MCF 10A (cell line): ENCODE data around the gene SLU7. TPM values are rescaled to one million over a fixed set of nuclear protein-coding genes. Genes with fewer than 3 reads are reported as not detected.

Experiments used
- BruUV-seq: library from RNA; stranded (reverse); fragments of 400-500 nt; replicated peaks from 2 replicates; lab custom pipeline; 2021; lab: Mats Ljungman, UMichigan
- CTCF ChIA-PET: fragments of 300-600 bp; sonication (Branson Sonifier 250); formaldehyde crosslinking; extraction: SDS; loops from one replicate; lab custom pipeline; 2021; ENCODE audit warnings: antibody characterized with exemption, inconsistent platforms; lab: Yijun Ruan, JAX
- POLR2A ChIA-PET: fragments of 300-600, 350-650 bp; sonication (Branson Sonifier 250); formaldehyde crosslinking; extraction: SDS; loops from one replicate; lab custom pipeline; 2020; ENCODE audit warnings: antibody characterized with exemption, inconsistent platforms; lab: Yijun Ruan, JAX
- DNase-seq: peaks from one replicate; pipeline ENCODE4 v3.0.0-alpha.2; 2018; ENCODE audit not compliant: unreplicated experiment
- H3K27ac Mint-ChIP-seq: one replicate; pipeline ENCODE4 v1.8.0; 2022; ENCODE audit warnings: mild to moderate bottlenecking, low read depth, mixed read lengths; ENCODE audit not compliant: unreplicated experiment
- H3K27me3 Mint-ChIP-seq: one replicate; pipeline ENCODE4 v1.8.0; 2022; ENCODE audit warnings: mixed read lengths; ENCODE audit not compliant: insufficient read depth, unreplicated experiment
- H3K36me3 Mint-ChIP-seq: one replicate; pipeline ENCODE4 v1.8.0; 2022; ENCODE audit warnings: mild to moderate bottlenecking, moderate library complexity, mixed read lengths; ENCODE audit not compliant: insufficient read depth, unreplicated experiment
- H3K4me1 Mint-ChIP-seq: one replicate; pipeline ENCODE4 v1.8.0; 2022; ENCODE audit warnings: mixed read lengths; ENCODE audit not compliant: insufficient read depth, unreplicated experiment
- H3K4me3 Mint-ChIP-seq: one replicate; pipeline ENCODE4 v1.8.0; 2022; ENCODE audit warnings: mild to moderate bottlenecking, moderate library complexity, mixed read lengths; ENCODE audit not compliant: unreplicated experiment
- H3K9me3 Mint-ChIP-seq: one replicate; pipeline ENCODE4 v1.8.0; 2022; ENCODE audit warnings: mixed read lengths; ENCODE audit not compliant: unreplicated experiment
- intact Hi-C: fragments of 100-400 bp; cut with micrococcal nuclease; formaldehyde crosslinking; loops from 2 replicates; pipeline ENCODE4 v1.14.1; 2022
- total RNA-seq: library from RNA; stranded (reverse); gene quantifications from 2 replicates; pipeline ENCODE4 v1.2.3, GENCODE V29; 2022
- TF ChIP-seq, protein P1 (sequence below): fragments of 200-600 bp; IDR thresholded peaks from one replicate; pipeline ENCODE4 v1.8.0; 2022; ENCODE audit warnings: antibody characterized with exemption, mild to moderate bottlenecking; ENCODE audit not compliant: unreplicated experiment

SLU7 gene
- total RNA-seq, 1 experiment from 2014 or later: 64.6 TPM

DNA sequence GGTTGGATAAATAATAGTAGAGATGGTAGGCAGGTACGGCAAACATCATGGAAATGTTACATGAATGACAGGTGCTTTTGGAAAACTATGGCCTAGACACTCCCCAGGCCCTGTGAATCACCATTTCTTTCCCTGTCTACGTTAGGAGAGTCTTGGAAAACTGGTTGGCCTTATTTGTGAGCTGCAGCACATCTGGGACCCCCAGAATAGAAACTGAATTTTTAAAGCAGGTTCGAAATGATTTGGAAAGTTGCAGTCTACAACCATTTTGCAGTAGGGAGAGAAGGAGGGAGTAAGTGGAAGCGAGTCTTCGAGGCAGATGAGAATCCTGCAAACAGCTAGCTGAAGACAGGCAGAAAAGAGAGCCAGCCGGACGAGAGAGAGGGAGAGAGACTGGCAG is 61.5 kb downstream of the SLU7 start:
- H3K4me3 Mint-ChIP-seq: no peak overlapping the region

DNA sequence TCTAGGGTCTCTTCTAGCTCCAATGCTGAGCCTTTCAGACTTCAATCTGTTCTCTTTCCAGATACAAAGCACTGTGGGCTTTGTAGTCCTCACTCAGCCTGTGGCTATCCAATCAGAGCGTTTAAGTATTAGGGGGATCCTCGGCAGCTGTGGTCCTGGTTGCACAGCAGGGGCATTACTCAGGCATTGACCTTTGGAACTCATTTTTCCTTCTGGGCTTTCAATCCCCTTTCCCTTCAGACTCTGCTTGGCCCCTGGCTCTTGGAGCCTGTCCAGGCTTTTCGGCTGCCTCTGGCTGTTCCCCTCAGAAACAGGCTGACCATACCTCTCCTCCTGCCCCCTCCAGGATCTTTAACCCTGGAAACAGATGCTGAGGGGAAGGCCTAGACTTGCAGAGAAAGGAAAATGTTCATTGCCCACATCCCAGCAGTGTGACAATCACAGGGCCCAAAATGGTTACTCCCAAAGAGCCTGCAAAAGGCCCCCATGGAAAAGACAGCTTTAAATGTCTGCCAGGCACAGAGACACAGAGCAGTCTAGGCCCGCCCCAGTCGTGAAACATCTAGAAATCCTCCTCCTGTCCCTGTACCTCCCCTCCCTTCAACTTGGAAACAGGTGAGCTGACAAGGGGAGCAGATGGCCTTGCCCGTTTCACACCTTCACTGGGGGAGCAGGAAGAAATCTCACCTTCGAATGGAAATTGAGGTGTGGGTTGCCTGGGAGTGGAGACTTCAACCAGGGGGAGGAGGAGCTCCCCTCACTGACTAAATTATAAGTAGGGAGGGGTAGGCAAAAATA is 62.1 kb downstream of the SLU7 start:
- no peaks in the 10 kb centered on the region for H3K9me3 Mint-ChIP-seq
- DNase-seq: no peak
- H3K36me3 Mint-ChIP-seq: no peaks in the 10 kb centered on the region
- peaks cover 7% of the 10 kb centered on the region for H3K4me1 Mint-ChIP-seq
- H3K27ac Mint-ChIP-seq: no peak overlapping the region
- no peak overlapping the region for H3K4me3 Mint-ChIP-seq
- POLR2A ChIA-PET: interaction anchor here (0.5 kb wide), 1 partner anchor 488 kb away, joined by 4 read pairs; no protein-coding TSS in a partner anchor
- BruUV-seq: no TSS peak
- H3K27me3 Mint-ChIP-seq: no peaks in the 10 kb centered on the region
- CTCF ChIA-PET: interaction anchor here (1.3 to 4.3 kb wide), 3 partner anchors 12 to 114 kb away, joined by 3 to 25 read pairs (median 5); no protein-coding TSS in a partner anchor
- TF ChIP-seq, protein P1, sequence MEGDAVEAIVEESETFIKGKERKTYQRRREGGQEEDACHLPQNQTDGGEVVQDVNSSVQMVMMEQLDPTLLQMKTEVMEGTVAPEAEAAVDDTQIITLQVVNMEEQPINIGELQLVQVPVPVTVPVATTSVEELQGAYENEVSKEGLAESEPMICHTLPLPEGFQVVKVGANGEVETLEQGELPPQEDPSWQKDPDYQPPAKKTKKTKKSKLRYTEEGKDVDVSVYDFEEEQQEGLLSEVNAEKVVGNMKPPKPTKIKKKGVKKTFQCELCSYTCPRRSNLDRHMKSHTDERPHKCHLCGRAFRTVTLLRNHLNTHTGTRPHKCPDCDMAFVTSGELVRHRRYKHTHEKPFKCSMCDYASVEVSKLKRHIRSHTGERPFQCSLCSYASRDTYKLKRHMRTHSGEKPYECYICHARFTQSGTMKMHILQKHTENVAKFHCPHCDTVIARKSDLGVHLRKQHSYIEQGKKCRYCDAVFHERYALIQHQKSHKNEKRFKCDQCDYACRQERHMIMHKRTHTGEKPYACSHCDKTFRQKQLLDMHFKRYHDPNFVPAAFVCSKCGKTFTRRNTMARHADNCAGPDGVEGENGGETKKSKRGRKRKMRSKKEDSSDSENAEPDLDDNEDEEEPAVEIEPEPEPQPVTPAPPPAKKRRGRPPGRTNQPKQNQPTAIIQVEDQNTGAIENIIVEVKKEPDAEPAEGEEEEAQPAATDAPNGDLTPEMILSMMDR: no peak
- intact Hi-C loops: no loop called here

More for the DNA sequence above, 61.5 kb downstream of the SLU7 start:
- CTCF ChIA-PET: interaction anchor here (0.5 to 4.3 kb wide), 6 partner anchors 12 to 272 kb away, joined by 3 to 25 read pairs (median 6); no protein-coding TSS in a partner anchor
- no peaks in the 10 kb centered on the region for H3K9me3 Mint-ChIP-seq
- intact Hi-C loops: no loop called here
- POLR2A ChIA-PET: no interaction called here
- no peak overlapping the region for H3K27ac Mint-ChIP-seq
- TF ChIP-seq, protein P1: no peak
- peaks cover 7% of the 10 kb centered on the region for H3K4me1 Mint-ChIP-seq
- no peak for DNase-seq
- H3K27me3 Mint-ChIP-seq: no peaks in the 10 kb centered on the region
- no TSS peak for BruUV-seq
- no peaks in the 10 kb centered on the region for H3K36me3 Mint-ChIP-seq

DNA sequence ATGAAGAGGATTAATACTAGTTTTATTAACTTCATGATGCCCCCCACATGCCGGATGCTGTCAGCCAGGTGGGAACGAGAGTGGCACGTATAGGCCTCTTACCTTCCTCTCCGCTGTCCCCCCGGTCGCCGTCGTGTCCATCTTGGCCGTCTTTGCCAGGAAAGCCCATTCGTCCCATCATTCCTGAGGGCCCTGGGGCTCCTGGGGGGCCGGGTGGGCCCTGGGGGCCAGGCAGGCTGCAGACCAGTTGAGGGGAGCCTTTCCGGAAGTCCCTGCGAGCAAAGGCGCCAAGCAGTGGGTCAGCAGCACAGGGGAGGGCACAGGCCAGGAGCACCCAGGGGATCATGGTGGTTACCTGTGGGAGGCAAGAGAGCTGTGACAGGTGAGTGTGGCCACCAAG is 64.2 kb downstream of the SLU7 start:
- no peak for DNase-seq
- Mint-ChIP-seq H3K4me3 (no peak overlapping the region), H3K4me1 (peaks cover under 1% of the 10 kb centered on the region), H3K27ac (no peak overlapping the region), H3K27me3 (no peaks in the 10 kb centered on the region), H3K9me3 (no peaks in the 10 kb centered on the region), H3K36me3 (no peaks in the 10 kb centered on the region)
- no TSS peak for BruUV-seq
- intact Hi-C loops: no loop called here
- POLR2A ChIA-PET: no interaction called here
- TF ChIP-seq, protein P1: no peak
- CTCF ChIA-PET: interaction anchor here (1.3 to 1.6 kb wide), 2 partner anchors 12 to 156 kb away, joined by 3 to 6 read pairs; no protein-coding TSS in a partner anchor

DNA sequence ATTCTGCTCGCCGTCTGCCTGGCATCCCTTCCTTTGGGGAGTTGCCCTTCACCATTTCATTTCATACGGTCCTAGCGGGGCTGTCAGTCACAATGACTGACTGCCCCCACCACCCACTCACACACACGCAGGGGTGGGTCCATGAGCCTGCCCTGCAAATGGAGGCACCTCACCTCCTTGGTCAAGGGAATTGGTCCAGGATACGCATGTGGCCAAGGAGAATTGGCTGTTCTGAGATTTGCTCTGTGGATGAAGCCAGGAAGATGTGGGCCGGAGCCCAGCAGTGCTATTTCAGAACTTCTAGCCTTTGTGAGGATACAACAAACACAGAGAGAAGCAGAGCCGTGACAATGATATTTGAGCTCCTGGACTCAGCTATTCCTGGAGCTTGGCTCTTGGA is 65.5 kb downstream of the SLU7 start:
- Mint-ChIP-seq H3K27ac (no peak overlapping the region), H3K4me1 (no peaks in the 10 kb centered on the region), H3K36me3 (no peaks in the 10 kb centered on the region), H3K27me3 (no peaks in the 10 kb centered on the region), H3K9me3 (no peaks in the 10 kb centered on the region), H3K4me3 (no peak overlapping the region)
- TF ChIP-seq, protein P1: no peak
- CTCF ChIA-PET: no interaction called here
- no peak for DNase-seq
- intact Hi-C loops: no loop called here
- no TSS peak for BruUV-seq
- POLR2A ChIA-PET: no interaction called here
